Neuronal stem cell (in vitro differentiated cells): Measurements from ENCODE around the gene NOXO1.
"Not testable (repeated sequence)": the region's sequence is repeated elsewhere in the genome, so short reads cannot be mapped to it uniquely, and the experiment has no call there.

Experiments
- DNase-seq: peaks from one replicate; pipeline ENCODE4 v3.0.0-alpha.2; 2013; ENCODE audit warnings: low spot score
- H2AFZ ChIP-seq: one replicate; pipeline ENCODE4 v1.6.1; 2013; ENCODE audit warnings: mild to moderate bottlenecking, low read length, inconsistent platforms
- H2AK5ac ChIP-seq: 2 replicates; pipeline ENCODE4 v1.6.1; 2013; ENCODE audit warnings: low read depth, mild to moderate bottlenecking, inconsistent platforms, low read length, moderate library complexity, mixed read lengths
- H2BK120ac ChIP-seq: 2 replicates; pipeline ENCODE4 v1.6.1; 2013; ENCODE audit warnings: low read depth, mild to moderate bottlenecking, inconsistent platforms, low read length, moderate library complexity, mixed read lengths
- H2BK12ac ChIP-seq: one replicate; pipeline ENCODE4 v1.6.1; 2013; ENCODE audit warnings: low read length, inconsistent platforms
- H2BK15ac ChIP-seq: 2 replicates; pipeline ENCODE4 v1.6.1; 2013; ENCODE audit warnings: mild to moderate bottlenecking, low read length, inconsistent platforms, mixed read lengths
- H2BK5ac ChIP-seq: one replicate; pipeline ENCODE4 v1.6.1; 2013; ENCODE audit warnings: inconsistent platforms, mild to moderate bottlenecking, low read length, moderate library complexity
- H3K14ac ChIP-seq: one replicate; pipeline ENCODE4 v1.6.1; 2013; ENCODE audit warnings: low read length, inconsistent platforms
- H3K18ac ChIP-seq: 2 replicates; pipeline ENCODE4 v1.6.1; 2013; ENCODE audit warnings: low read length, inconsistent platforms
- H3K23ac ChIP-seq: 2 replicates; pipeline ENCODE4 v1.6.1; 2013; ENCODE audit warnings: low read depth, mild to moderate bottlenecking, mixed read lengths, low read length, inconsistent platforms; ENCODE audit not compliant: poor library complexity
- H3K27ac ChIP-seq: replicated peaks from 3 replicates; pipeline ENCODE4 v1.5.1; 2013; ENCODE audit warnings: low read length, inconsistent platforms
- H3K27me3 ChIP-seq, 3 experiments: 2 replicates each; pipeline ENCODE4 v1.6.1; 2013; ENCODE audit warnings: low read length in 3 of 3, mild to moderate bottlenecking in 2 of 3, inconsistent platforms in 1 of 3, low read depth in 1 of 3, mixed read lengths in 1 of 3, moderate library complexity in 1 of 3; ENCODE audit not compliant: control insufficient read depth in 3 of 3, insufficient read depth in 3 of 3
- H3K36me3 ChIP-seq, 2 donors: replicated peaks in 1 of 2; 2 replicates each; pipeline ENCODE4 v1.6.1; 2013; ENCODE audit warnings: low read length in 2 of 2; ENCODE audit not compliant: control insufficient read depth in 2 of 2, insufficient read depth in 2 of 2
- H3K4ac ChIP-seq: 2 replicates; pipeline ENCODE4 v1.6.1; 2013; ENCODE audit warnings: inconsistent platforms, mild to moderate bottlenecking, low read length, moderate library complexity
- H3K4me1 ChIP-seq, 2 donors: 1 replicate in 1 of 2; 2 replicates in 1 of 2; pipeline ENCODE4 v1.6.1; 2013; ENCODE audit warnings: low read length in 2 of 2, low read depth in 1 of 2; ENCODE audit not compliant: control insufficient read depth in 2 of 2, insufficient read depth in 1 of 2
- H3K4me2 ChIP-seq: one replicate; pipeline ENCODE4 v1.6.1; 2013; ENCODE audit warnings: mild to moderate bottlenecking, low read length, inconsistent platforms; ENCODE audit not compliant: insufficient read depth, poor library complexity, severe bottlenecking
- H3K4me3 ChIP-seq, 2 donors: 2 replicates each; pipeline ENCODE4 v1.5.1; 2013; ENCODE audit warnings: low read length in 2 of 2, mild to moderate bottlenecking in 2 of 2, inconsistent platforms in 1 of 2, moderate library complexity in 1 of 2
- H3K79me1 ChIP-seq: one replicate; pipeline ENCODE4 v1.6.1; 2013; ENCODE audit warnings: low read depth, mild to moderate bottlenecking, inconsistent platforms, low read length, moderate library complexity
- H3K9ac ChIP-seq: one replicate; pipeline ENCODE4 v1.6.1; 2013; ENCODE audit warnings: mild to moderate bottlenecking, low read depth, low read length, inconsistent platforms; ENCODE audit not compliant: poor library complexity
- H3K9me3 ChIP-seq, 2 donors: replicated peaks in 1 of 2; 2 replicates each; pipeline versions ENCODE3 to v1.6.1; 2013; ENCODE audit warnings: low read length in 2 of 2, mild to moderate bottlenecking in 2 of 2, inconsistent platforms in 1 of 2, low read depth in 1 of 2, mixed read lengths in 1 of 2, moderate library complexity in 1 of 2; ENCODE audit not compliant: control insufficient read depth in 2 of 2, insufficient read depth in 1 of 2
- H4K8ac ChIP-seq: one replicate; pipeline ENCODE4 v1.6.1; 2013; ENCODE audit warnings: low read depth, mild to moderate bottlenecking, inconsistent platforms, low read length, moderate library complexity
- H4K91ac ChIP-seq: one replicate; pipeline ENCODE4 v1.6.1; 2013; ENCODE audit warnings: low read length, low read depth, mild to moderate bottlenecking, inconsistent platforms; ENCODE audit not compliant: poor library complexity
- WGBS, 2 donors: extraction: QIAGEN DNeasy Blood & Tissue Kit; methylation state at CpG; one replicate each; pipeline ENCODE4 v1.1.7; 2013; ENCODE audit warnings: missing lambda C conversion rate in 2 of 2, mixed read lengths in 1 of 2; ENCODE audit not compliant: insufficient read length in 2 of 2, insufficient replicate concordance in 1 of 2; ENCODE audit errors: extremely low coverage in 2 of 2; 5-methylcytosine and 5-hydroxymethylcytosine counted together

Gene NOXO1

DNA sequence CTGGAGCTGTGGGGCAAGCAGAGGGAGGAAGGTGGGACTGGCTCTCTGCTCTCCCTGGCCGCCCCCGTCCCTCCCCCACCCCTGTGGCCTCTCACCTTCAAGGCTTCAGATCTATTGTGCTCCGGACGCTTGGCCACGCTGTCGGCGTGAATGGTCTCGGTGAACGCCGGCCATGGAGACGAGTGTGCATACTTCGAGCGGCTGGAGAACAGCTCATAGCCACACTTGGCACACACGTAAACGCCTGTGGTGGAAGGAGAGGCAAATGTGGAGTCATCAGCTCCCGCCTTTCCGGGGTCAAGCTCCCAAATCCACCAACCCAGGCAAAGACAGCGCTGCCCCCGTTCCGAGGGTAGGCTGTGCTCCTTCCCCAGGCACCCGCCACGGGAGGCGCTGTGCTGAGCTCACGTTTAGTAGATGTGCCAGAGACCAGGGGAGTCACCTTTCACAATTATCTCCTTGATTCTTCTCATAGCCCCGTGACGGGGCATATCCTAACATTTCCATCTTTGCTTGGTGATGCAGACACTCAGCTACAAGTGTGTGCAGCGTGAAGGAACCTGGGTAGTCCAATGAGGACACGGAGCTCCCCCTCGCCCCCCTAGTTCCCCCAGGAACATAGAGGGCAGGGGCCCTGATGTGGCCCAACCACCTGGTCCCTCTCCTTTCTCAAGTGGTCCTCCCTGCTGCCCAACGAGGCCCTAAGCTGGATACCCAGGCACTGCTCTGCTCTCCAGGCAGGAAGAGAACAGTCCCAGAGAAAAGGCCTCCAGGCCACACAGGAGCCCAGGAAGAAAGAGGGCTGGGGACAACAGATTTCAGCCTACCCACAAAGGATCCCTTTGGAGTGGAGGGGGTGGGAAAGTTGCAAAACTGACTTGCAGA is 39.9 kb downstream of the NOXO1 start:
- Histone ChIP-seq H3K9ac (no peak overlapping the region), H3K4me3 (peak overlapping the region in 1 of 2 donors; percentile 73)
- no CpG with 5 or more reads among the region's 30 CpGs for WGBS, 2 donors

GRCh38 chr16:1940273-1941161 is 40.8 kb downstream of the NOXO1 start:
- no peak overlapping the region for H4K91ac ChIP-seq
- no CpG with 5 or more reads among the region's 23 CpGs for WGBS, 2 donors
- H3K4ac ChIP-seq: no peak overlapping the region
- no peaks in the 10 kb centered on the region for H3K9me3 ChIP-seq
- H3K18ac ChIP-seq: no peak overlapping the region
- H2BK12ac ChIP-seq: no peak overlapping the region
- no peak overlapping the region for H3K4me2 ChIP-seq
- no peak overlapping the region for H4K8ac ChIP-seq
- H3K27ac ChIP-seq: no peak overlapping the region
- H2BK15ac ChIP-seq: no peak overlapping the region
- peaks cover 0 to 3% (median 0%) of the 10 kb centered on the region in 3 experiments for H3K27me3 ChIP-seq
- H3K4me3 ChIP-seq: no peak overlapping the region
- no peak overlapping the region for H3K14ac ChIP-seq
- peaks cover 13 to 30% of the 10 kb centered on the region in 2 donors for H3K36me3 ChIP-seq
- H3K4me1 ChIP-seq: peaks cover 6 to 10% of the 10 kb centered on the region in 2 donors
- H3K23ac ChIP-seq: no peak overlapping the region
- H3K9ac ChIP-seq: peak overlapping the region; percentile 44
- DNase-seq: no peak
- no peak overlapping the region for H2AFZ ChIP-seq
- H2BK120ac ChIP-seq: no peak overlapping the region
- peak overlapping the region; percentile 48 for H2BK5ac ChIP-seq
- no peak overlapping the region for H2AK5ac ChIP-seq
- no peaks in the 10 kb centered on the region for H3K79me1 ChIP-seq

More for the DNA sequence above, 39.9 kb downstream of the NOXO1 start:
- H3K4me2 ChIP-seq: no peak overlapping the region
- H4K8ac ChIP-seq: no peak overlapping the region
- H3K9me3 ChIP-seq: no peaks in the 10 kb centered on the region
- H2BK12ac ChIP-seq: no peak overlapping the region
- no peak overlapping the region for H4K91ac ChIP-seq
- H2AFZ ChIP-seq: no peak overlapping the region
- H2BK5ac ChIP-seq: peak overlapping the region; percentile 48
- no peak overlapping the region for H2AK5ac ChIP-seq
- peaks cover 13 to 30% of the 10 kb centered on the region in 2 donors for H3K36me3 ChIP-seq
- no peak overlapping the region for H2BK15ac ChIP-seq
- no peaks in the 10 kb centered on the region for H3K79me1 ChIP-seq
- no peak overlapping the region for H3K27ac ChIP-seq
- H3K4me1 ChIP-seq: peaks cover 6 to 9% of the 10 kb centered on the region in 2 donors
- H3K23ac ChIP-seq: no peak overlapping the region
- H3K14ac ChIP-seq: no peak overlapping the region
- no peak overlapping the region for H3K18ac ChIP-seq
- H3K4ac ChIP-seq: no peak overlapping the region
- H2BK120ac ChIP-seq: no peak overlapping the region
- H3K27me3 ChIP-seq: peaks cover 0 to 7% (median 0%) of the 10 kb centered on the region in 3 experiments
- DNase-seq: no peak

DNA sequence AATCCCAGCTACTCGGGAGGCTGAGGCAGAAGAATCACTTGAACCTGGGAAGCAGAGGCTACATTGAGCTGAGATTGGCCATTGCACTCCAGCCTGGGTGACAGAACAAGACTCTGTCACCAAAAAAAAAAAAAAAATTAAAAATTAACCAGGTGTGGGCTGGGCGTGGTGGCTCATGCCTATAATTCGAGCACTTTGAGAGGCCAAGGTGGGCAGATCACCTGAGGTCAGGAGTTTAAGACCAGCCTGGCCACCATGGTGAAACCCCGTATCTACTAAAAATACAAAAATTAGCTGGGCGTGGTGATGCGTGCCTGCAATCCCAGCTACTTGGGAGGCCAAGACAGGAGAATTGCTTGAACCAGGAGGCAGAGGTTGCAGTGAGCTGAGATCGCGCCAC is 41.4 kb downstream of the NOXO1 start:
- H2BK12ac ChIP-seq, H2AK5ac ChIP-seq, H3K9ac ChIP-seq, H2BK5ac ChIP-seq, H4K8ac ChIP-seq, H3K27ac ChIP-seq, H2BK120ac ChIP-seq, H3K14ac ChIP-seq, DNase-seq, H3K23ac ChIP-seq, H3K27me3 ChIP-seq, H3K79me1 ChIP-seq, H3K4me3 ChIP-seq, H3K9me3 ChIP-seq, H2AFZ ChIP-seq, H2BK15ac ChIP-seq, H3K4ac ChIP-seq, H3K4me2 ChIP-seq, H3K18ac ChIP-seq, H4K91ac ChIP-seq: not testable (repeated sequence)
- WGBS, 2 donors: no CpG with 5 or more reads among the region's 8 CpGs
- Histone ChIP-seq H3K4me1 (peaks cover 6 to 12% of the 10 kb centered on the region in 2 donors), H3K36me3 (peaks cover 13 to 30% of the 10 kb centered on the region in 2 donors)

GRCh38 chr16:1938910-1939309 is 42.4 kb downstream of the NOXO1 start:
- H3K79me1 ChIP-seq: no peaks in the 10 kb centered on the region
- H3K4me2 ChIP-seq: no peak overlapping the region
- no peaks in the 10 kb centered on the region for H3K27me3 ChIP-seq
- no peak overlapping the region for H3K9ac ChIP-seq
- no peak overlapping the region for H3K4ac ChIP-seq
- no peak for DNase-seq
- no peaks in the 10 kb centered on the region for H3K9me3 ChIP-seq
- no peak overlapping the region for H2BK5ac ChIP-seq
- H2BK15ac ChIP-seq: no peak overlapping the region
- no peak overlapping the region for H3K23ac ChIP-seq
- no CpG with 5 or more reads among the region's 17 CpGs for WGBS, 2 donors
- H3K4me3 ChIP-seq: no peak overlapping the region
- H4K91ac ChIP-seq: no peak overlapping the region
- H2AK5ac ChIP-seq: no peak overlapping the region
- no peak overlapping the region for H3K14ac ChIP-seq
- H3K36me3 ChIP-seq: peaks cover 13 to 30% of the 10 kb centered on the region in 2 donors
- no peak overlapping the region for H3K18ac ChIP-seq
- peaks cover 6 to 12% of the 10 kb centered on the region in 2 donors for H3K4me1 ChIP-seq
- no peak overlapping the region for H3K27ac ChIP-seq
- H2BK12ac ChIP-seq: no peak overlapping the region
- H2BK120ac ChIP-seq: no peak overlapping the region
- H4K8ac ChIP-seq: no peak overlapping the region
- H2AFZ ChIP-seq: no peak overlapping the region
